GM23248 (cell line): Measurements from ENCODE around the gene TSPAN5. TPM values are rescaled to one million over a fixed set of nuclear protein-coding genes. Genes with fewer than 3 reads are reported as not detected.

Experiments used
- DNase-seq: peaks from one replicate; pipeline ENCODE4 v3.0.0-alpha.2; 2015
- H2AFZ ChIP-seq: fragments of 200-600 bp; sonication (generic); 2 replicates; pipeline ENCODE4 v1.6.1; 2016; ENCODE audit warnings: antibody characterized with exemption
- H3F3A ChIP-seq: fragments of 200-600 bp; sonication (generic); 2 replicates; pipeline ENCODE4 v1.6.1; 2016; ENCODE audit warnings: mild to moderate bottlenecking, antibody characterized with exemption, mixed run types; ENCODE audit not compliant: insufficient read depth
- H3K27ac ChIP-seq: fragments of 200-600 bp; sonication (generic); 2 replicates; pipeline ENCODE4 v1.5.1; 2016; ENCODE audit warnings: mild to moderate bottlenecking
- H3K27me3 ChIP-seq: fragments of 200-600 bp; sonication (generic); replicated peaks from 2 replicates; pipeline ENCODE4 v1.6.1; 2016; ENCODE audit warnings: mild to moderate bottlenecking; ENCODE audit not compliant: insufficient read depth
- H3K36me3 ChIP-seq: fragments of 200-600 bp; sonication (generic); 2 replicates; pipeline ENCODE4 v1.6.1; 2016; ENCODE audit warnings: low read depth, mild to moderate bottlenecking
- H3K4me1 ChIP-seq: fragments of 200-600 bp; sonication (generic); 2 replicates; pipeline ENCODE4 v1.6.1; 2016; ENCODE audit warnings: mild to moderate bottlenecking; ENCODE audit not compliant: insufficient read depth
- H3K4me2 ChIP-seq: fragments of 200-600 bp; sonication (generic); one replicate; pipeline ENCODE4 v1.6.1; 2016; ENCODE audit warnings: mild to moderate bottlenecking; ENCODE audit not compliant: unreplicated experiment
- H3K4me3 ChIP-seq: fragments of 200-600 bp; sonication (generic); 2 replicates; pipeline ENCODE4 v1.5.1; 2016; ENCODE audit warnings: mild to moderate bottlenecking
- H3K79me2 ChIP-seq: fragments of 200-600 bp; sonication (generic); 2 replicates; pipeline ENCODE4 v1.6.1; 2016; ENCODE audit warnings: mild to moderate bottlenecking; ENCODE audit not compliant: insufficient read depth
- H3K9ac ChIP-seq: fragments of 200-600 bp; sonication (generic); 2 replicates; pipeline ENCODE4 v1.6.1; 2016; ENCODE audit warnings: mild to moderate bottlenecking
- H3K9me2 ChIP-seq: fragments of 200-600 bp; sonication (generic); 2 replicates; pipeline ENCODE4 v1.6.1; 2016; ENCODE audit warnings: mixed run types, mild to moderate bottlenecking, moderate library complexity; ENCODE audit not compliant: insufficient read depth
- H3K9me3 ChIP-seq: fragments of 200-600 bp; sonication (generic); one replicate; pipeline ENCODE4 v1.6.1; 2017; ENCODE audit warnings: low read depth
- H4K20me1 ChIP-seq: fragments of 200-600 bp; sonication (generic); 2 replicates; pipeline ENCODE4 v1.6.0; 2016; ENCODE audit not compliant: insufficient read depth
- EZH2 ChIP-seq: fragments of 200-600 bp; sonication (generic); IDR thresholded peaks from 2 replicates; pipeline ENCODE4 v1.6.1; 2018; ENCODE audit warnings: antibody characterized with exemption, mild to moderate bottlenecking; ENCODE audit not compliant: insufficient read depth, poor library complexity, severe bottlenecking
- EZH2phosphoT487 ChIP-seq: fragments of 200-600 bp; sonication (generic); IDR thresholded peaks from 2 replicates; pipeline ENCODE4 v1.6.1; 2018; ENCODE audit warnings: antibody characterized with exemption, moderate library complexity, mild to moderate bottlenecking, low read depth; ENCODE audit not compliant: insufficient read depth
- WGBS, 2 experiments: methylation state at CpG; one replicate each; pipeline ENCODE4 v1.1.6; 2015 to 2017; ENCODE audit warnings: low lambda C conversion rate in 2 of 2, low coverage in 1 of 2; ENCODE audit errors: missing lambda C conversion rate in 2 of 2; 5-methylcytosine and 5-hydroxymethylcytosine counted together
- in situ Hi-C: fragments of 300-500 bp; cut with MboI; formaldehyde crosslinking; loops from 2 replicates; pipeline ENCODE4 v1.15.0; 2020
- polyA plus RNA-seq: library from polyadenylated mRNA; unstranded; fragments of >200 nt; fragmentation: Nextera tagmentation; extraction: Ambion mirVana; gene quantifications from 2 replicates; pipeline ENCODE4 v1.2.1, GENCODE V29; 2016
- total RNA-seq: library from RNA; depleted of rRNA; stranded (reverse); fragments of >200 nt; shearing (Covaris generic); gene quantifications from 2 replicates; pipeline ENCODE4 v1.2.3, GENCODE V29; 2014

Gene TSPAN5
- total and polyA plus RNA-seq, 2 experiments from 2014 or later = 61.9 to 76.6 TPM

GRCh38 chr4:98516042-98516440, 142.4 kb downstream of the TSPAN5 start:
- peak overlapping the region; percentile 91 for H3K27ac ChIP-seq
- no peaks in the 10 kb centered on the region for H3K36me3 ChIP-seq
- no peaks in the 10 kb centered on the region for H3K9me2 ChIP-seq
- DNase-seq = peak; percentile 93
- in situ Hi-C loops = no loop called here
- H3K9me3 ChIP-seq = no peaks in the 10 kb centered on the region
- no peak for TF ChIP-seq EZH2phosphoT487
- TF ChIP-seq EZH2 = no peak
- H2AFZ ChIP-seq = no peak overlapping the region
- no peaks in the 10 kb centered on the region for H3K27me3 ChIP-seq
- peak overlapping the region; percentile 52 for H3K9ac ChIP-seq
- no peak overlapping the region for H3K4me3 ChIP-seq
- H3K79me2 ChIP-seq = peaks cover 94% of the 10 kb centered on the region
- H4K20me1 ChIP-seq = no peaks in the 10 kb centered on the region
- H3K4me2 ChIP-seq = peak overlapping the region; percentile 55
- H3K4me1 ChIP-seq = peaks cover 61% of the 10 kb centered on the region
- H3F3A ChIP-seq = peaks cover 60% of the 10 kb centered on the region
- 45 to 48% methylated on average over 3 of the region's 3 CpGs for WGBS, 2 experiments

- Histone ChIP-seq H3K9me2 (no peaks in the 10 kb centered on the region), H2AFZ (no peak overlapping the region), H3K4me2 (peak overlapping the region; percentile 55), H3K9me3 (no peaks in the 10 kb centered on the region), H3K36me3 (no peaks in the 10 kb centered on the region), H4K20me1 (no peaks in the 10 kb centered on the region), H3K9ac (peak overlapping the region; percentile 17; the same call in 1 of the 2 replicates), H3K4me1 (peaks cover 67% of the 10 kb centered on the region), H3K4me3 (no peak overlapping the region), H3K27ac (peak overlapping the region; percentile 91), H3K27me3 (no peaks in the 10 kb centered on the region), H3F3A (peaks cover 66% of the 10 kb centered on the region), H3K79me2 (peaks cover 88% of the 10 kb centered on the region)
- peak; percentile 37 for DNase-seq
- TF ChIP-seq EZH2 = no peak
- TF ChIP-seq EZH2phosphoT487 = no peak
- in situ Hi-C loops = no loop called here
- 19 to 20% methylated on average over 1 of the region's 1 CpG for WGBS, 2 experiments
Measured at GRCh38 chr4:98515470-98515809, 143.0 kb downstream of the TSPAN5 start.

GRCh38 chr4:98514741-98515469, 143.5 kb downstream of the TSPAN5 start:
- peak overlapping the region; percentile 91 for H3K27ac ChIP-seq
- H3K4me1 ChIP-seq = peaks cover 70% of the 10 kb centered on the region
- TF ChIP-seq EZH2 (no peak), EZH2phosphoT487 (no peak)
- peak overlapping the region; percentile 55 for H3K4me2 ChIP-seq
- 0 out of 2 replicates have a peak overlapping the region, but pooled peaks have one; percentile 17 for H3K9ac ChIP-seq
- H3K9me3 ChIP-seq = no peaks in the 10 kb centered on the region
- no peak overlapping the region for H2AFZ ChIP-seq
- H3K4me3 ChIP-seq = no peak overlapping the region
- no peaks in the 10 kb centered on the region for H4K20me1 ChIP-seq
- WGBS, 2 experiments = 80 to 83% methylated on average over 4 of the region's 4 CpGs
- H3K9me2 ChIP-seq = no peaks in the 10 kb centered on the region
- peaks cover 69% of the 10 kb centered on the region for H3F3A ChIP-seq
- no peaks in the 10 kb centered on the region for H3K36me3 ChIP-seq
- in situ Hi-C loops = no loop called here
- H3K79me2 ChIP-seq = peaks cover 84% of the 10 kb centered on the region
- DNase-seq = no peak
- H3K27me3 ChIP-seq = no peaks in the 10 kb centered on the region

GRCh38 chr4:98512918-98513317, 145.5 kb downstream of the TSPAN5 start:
- in situ Hi-C loops = no loop called here
- Histone ChIP-seq H2AFZ (no peak overlapping the region), H3K36me3 (no peaks in the 10 kb centered on the region), H4K20me1 (no peaks in the 10 kb centered on the region), H3K27me3 (no peaks in the 10 kb centered on the region), H3K4me1 (peaks cover 70% of the 10 kb centered on the region), H3K4me3 (no peak overlapping the region), H3K79me2 (peaks cover 84% of the 10 kb centered on the region), H3K9ac (no peak overlapping the region), H3F3A (peaks cover 70% of the 10 kb centered on the region), H3K4me2 (no peak overlapping the region), H3K9me2 (no peaks in the 10 kb centered on the region), H3K9me3 (no peaks in the 10 kb centered on the region), H3K27ac (no peak overlapping the region)
- no peak for DNase-seq
- TF ChIP-seq EZH2 = no peak
- no peak for TF ChIP-seq EZH2phosphoT487
- 96 to 100% methylated on average over 3 of the region's 3 CpGs for WGBS, 2 experiments
